Vagina (tissue), 2 donors: ENCODE results near the gene CGB3.

Experiments
- CTCF ChIP-seq, 3 experiments: fragments of 450-650 bp in 2 of 3; fragments of 200-600 bp in 1 of 3; sonication (generic) in 1 of 3; IDR thresholded peaks; one replicate each; pipeline ENCODE4 v1.5.1; 2017 to 2019; ENCODE audit warnings: antibody characterized with exemption in 3 of 3, mild to moderate bottlenecking in 2 of 3, moderate library complexity in 2 of 3
- POLR2A ChIP-seq, 2 donors: fragments of 450-650 bp; IDR thresholded peaks; one replicate each; pipeline ENCODE4 v1.6.1; 2017; ENCODE audit warnings: antibody characterized with exemption in 2 of 2, mild to moderate bottlenecking in 2 of 2, moderate library complexity in 2 of 2
- POLR2AphosphoS5 ChIP-seq, 2 donors: sonication (generic); formaldehyde crosslinking; IDR thresholded peaks; one replicate each; pipeline ENCODE4 v1.9.0; 2017; ENCODE audit warnings: antibody characterized with exemption in 2 of 2, mild to moderate bottlenecking in 2 of 2, low read depth in 1 of 2; ENCODE audit not compliant: insufficient read depth in 1 of 2

- TF ChIP-seq CTCF (IDR thresholded peaks at IDR 0.05) (no peak), POLR2A (IDR thresholded peaks at IDR 0.05) (no peak), POLR2AphosphoS5 (IDR thresholded peaks at IDR 0.05; ENCODE audit: insufficient read depth in 1 of 2, low read depth in 1 of 2) (no peak)
Measured at GRCh38 chr19:49020342-49020741, 3.8 kb downstream of the CGB3 start.
